KMS-11 (cell line): Measurements from ENCODE around the gene FOXE3.

Experiments used
- H2AFZ ChIP-seq: fragments of 200-600 bp; sonication (generic); 2 replicates; pipeline ENCODE4 v1.6.1; 2016; ENCODE audit warnings: antibody characterized with exemption, mixed run types, low read depth
- H3K27ac ChIP-seq: fragments of 200-600 bp; sonication (generic); 2 replicates; pipeline ENCODE4 v1.6.1; 2016; ENCODE audit warnings: mild to moderate bottlenecking, mixed run types
- H3K27me3 ChIP-seq: fragments of 200-600 bp; sonication (generic); 2 replicates; pipeline ENCODE4 v1.6.1; 2017; ENCODE audit warnings: mild to moderate bottlenecking, low read depth, mixed run types, moderate library complexity; ENCODE audit not compliant: insufficient read depth
- H3K36me3 ChIP-seq: fragments of 200-600 bp; sonication (generic); 2 replicates; pipeline ENCODE4 v1.6.1; 2017; ENCODE audit warnings: mild to moderate bottlenecking, mixed run types; ENCODE audit not compliant: insufficient read depth
- H3K4me1 ChIP-seq: fragments of 200-600 bp; sonication (generic); 2 replicates; pipeline ENCODE4 v1.6.1; 2016; ENCODE audit warnings: mild to moderate bottlenecking, low read depth, mixed run types; ENCODE audit not compliant: poor library complexity, severe bottlenecking
- H3K4me2 ChIP-seq: fragments of 200-600 bp; sonication (generic); 2 replicates; pipeline ENCODE4 v1.7.0; 2016; ENCODE audit warnings: mild to moderate bottlenecking, mixed run types
- H3K4me3 ChIP-seq: fragments of 200-600 bp; sonication (generic); IDR thresholded peaks from 2 replicates; pipeline ENCODE4 v1.6.1; 2017; ENCODE audit warnings: low read depth, low read length, mixed read lengths; ENCODE audit not compliant: insufficient read depth
- H3K79me2 ChIP-seq: fragments of 200-600 bp; sonication (generic); 2 replicates; pipeline ENCODE4 v1.6.1; 2016; ENCODE audit warnings: low read depth, mixed run types; ENCODE audit not compliant: insufficient read depth
- H3K9ac ChIP-seq: fragments of 200-600 bp; sonication (generic); 2 replicates; pipeline ENCODE4 v1.6.1; 2016; ENCODE audit warnings: mild to moderate bottlenecking, mixed run types
- H4K20me1 ChIP-seq: fragments of 200-600 bp; sonication (generic); 2 replicates; pipeline ENCODE4 v1.6.1; 2016; ENCODE audit warnings: mild to moderate bottlenecking, mixed run types; ENCODE audit not compliant: insufficient read depth
- CTCF ChIP-seq: fragments of 200-600 bp; sonication (generic); conservative IDR thresholded peaks from 2 replicates; pipeline ENCODE4 v1.6.1; 2017; ENCODE audit warnings: low read depth, mild to moderate bottlenecking, antibody characterized with exemption, low read length, moderate library complexity, mixed read lengths

The FOXE3 gene

GRCh38 chr1:47434051-47434842 lies 18.2 kb downstream of the FOXE3 start:
- no peaks in the 10 kb centered on the region for H3K27me3 ChIP-seq
- peaks cover 10% of the 10 kb centered on the region; the same call in 1 of the 2 replicates for H3K79me2 ChIP-seq
- H4K20me1 ChIP-seq = no peaks in the 10 kb centered on the region
- no peaks in the 10 kb centered on the region for H3K36me3 ChIP-seq
- no peak for TF ChIP-seq CTCF
- no peak overlapping the region for H3K4me3 ChIP-seq
- H3K27ac ChIP-seq = no peak overlapping the region
- no peak overlapping the region for H2AFZ ChIP-seq
- no peak overlapping the region for H3K9ac ChIP-seq
- peaks cover 8% of the 10 kb centered on the region for H3K4me1 ChIP-seq
- H3K4me2 ChIP-seq = no peak overlapping the region

GRCh38 chr1:47435506-47436303 lies 19.6 kb downstream of the FOXE3 start:
- H3K9ac ChIP-seq = no peak overlapping the region; the same call in 1 of the 2 replicates
- H3K27me3 ChIP-seq = no peaks in the 10 kb centered on the region
- TF ChIP-seq CTCF = no peak
- H3K4me3 ChIP-seq = no peak overlapping the region
- no peaks in the 10 kb centered on the region for H3K36me3 ChIP-seq
- H4K20me1 ChIP-seq = no peaks in the 10 kb centered on the region
- peaks cover 10% of the 10 kb centered on the region; the same call in 1 of the 2 replicates for H3K79me2 ChIP-seq
- no peak overlapping the region for H3K27ac ChIP-seq
- H3K4me1 ChIP-seq = peaks cover 8% of the 10 kb centered on the region
- peak overlapping the region; percentile 59; the same call in 1 of the 2 replicates for H3K4me2 ChIP-seq
- no peak overlapping the region for H2AFZ ChIP-seq

- TF ChIP-seq CTCF = peak; percentile 96
- Histone ChIP-seq H3K36me3 (no peaks in the 10 kb centered on the region), H3K27ac (peak overlapping the region; percentile 77), H3K4me2 (peak overlapping the region; percentile 59), H3K79me2 (peaks cover 10% of the 10 kb centered on the region; the same call in 1 of the 2 replicates), H3K4me1 (peaks cover 8% of the 10 kb centered on the region), H3K9ac (peak overlapping the region; percentile 89), H2AFZ (peak overlapping the region; percentile 68), H3K27me3 (no peaks in the 10 kb centered on the region), H4K20me1 (no peaks in the 10 kb centered on the region), H3K4me3 (peak overlapping the region; percentile 92)
These were observed 20.4 kb downstream of the FOXE3 start for GRCh38 chr1:47436304-47436978.

GRCh38 chr1:47436979-47437446 lies 20.9 kb downstream of the FOXE3 start:
- Histone ChIP-seq H3K79me2 (peaks cover 10% of the 10 kb centered on the region; the same call in 1 of the 2 replicates), H3K9ac (peak overlapping the region; percentile 89), H3K4me1 (peaks cover 8% of the 10 kb centered on the region), H3K36me3 (no peaks in the 10 kb centered on the region), H3K4me2 (peak overlapping the region; percentile 59), H4K20me1 (no peaks in the 10 kb centered on the region), H3K4me3 (peak overlapping the region; percentile 92), H3K27me3 (no peaks in the 10 kb centered on the region), H2AFZ (peak overlapping the region; percentile 68), H3K27ac (peak overlapping the region; percentile 77)
- no peak for TF ChIP-seq CTCF
